Heart left ventricle (tissue), 16 donors: ENCODE results near the gene HCN2. TPM values are rescaled to one million over a fixed set of nuclear protein-coding genes. Genes with fewer than 3 reads are reported as not detected.

Source experiments
- ATAC-seq, 4 donors: fragments of 200-7000 bp; cut with Tn5 transposase; one replicate each; pipeline ENCODE4 v1.9.1; 2020 to 2022; ENCODE audit warnings: moderate library complexity in 4 of 4, mild to moderate bottlenecking in 3 of 4, moderate number of reproducible peaks in 1 of 4
- DNase-seq, 5 donors: peaks; one replicate each; pipeline ENCODE4 v3.0.0-alpha.2; 2020
- H3K27ac ChIP-seq, 12 donors: fragments of 200-600 bp; sonication (generic) in 4 of 12; one replicate each; pipeline versions ENCODE4 v1.5.0 to v1.8.0; 2016 to 2022; ENCODE audit warnings: mild to moderate bottlenecking in 2 of 12
- H3K27me3 ChIP-seq, 9 donors: fragments of 200-600 bp; sonication (generic) in 2 of 9; one replicate each; pipeline versions ENCODE4 v1.5.1 to v1.8.0; 2016 to 2022; ENCODE audit warnings: mild to moderate bottlenecking in 3 of 9
- H3K36me3 ChIP-seq, 9 donors: fragments of 200-600 bp; sonication (generic) in 2 of 9; one replicate each; pipeline versions ENCODE4 v1.5.0 to v1.8.0; 2018 to 2022; ENCODE audit warnings: mild to moderate bottlenecking in 2 of 9
- H3K4me1 ChIP-seq, 12 donors: fragments of 200-600 bp; sonication (generic) in 4 of 12; one replicate each; pipeline versions ENCODE4 v1.5.0 to v1.8.0; 2016 to 2022; ENCODE audit warnings: mild to moderate bottlenecking in 3 of 12
- H3K4me3 ChIP-seq, 12 donors: fragments of 200-600 bp; sonication (generic) in 4 of 12; one replicate each; pipeline versions ENCODE4 v1.5.0 to v1.8.0; 2017 to 2022; ENCODE audit warnings: mild to moderate bottlenecking in 9 of 12, moderate library complexity in 4 of 12
- H3K9me3 ChIP-seq, 12 donors: fragments of 200-600 bp; sonication (generic) in 4 of 12; one replicate each; pipeline versions ENCODE4 v1.5.0 to v1.8.0; 2016 to 2022; ENCODE audit warnings: mild to moderate bottlenecking in 1 of 12
- CTCF ChIP-seq, 12 donors: fragments of 200-600 bp; sonication (generic) in 4 of 12; IDR thresholded peaks; one replicate each; pipeline versions ENCODE4 v1.5.0 to v1.8.0; 2018 to 2022; ENCODE audit warnings: antibody characterized with exemption in 12 of 12, mild to moderate bottlenecking in 5 of 12
- POLR2A ChIP-seq, 2 donors: fragments of 450-650 bp; IDR thresholded peaks; one replicate each; pipeline ENCODE4 v1.6.1; 2017; ENCODE audit warnings: antibody characterized with exemption in 2 of 2, mild to moderate bottlenecking in 2 of 2, moderate library complexity in 2 of 2
- WGBS, 4 donors: extraction: QIAGEN DNeasy Blood & Tissue Kit in 2 of 4; methylation state at CpG; one replicate each; pipeline versions ENCODE4 v1.1.5 to v1.1.7; 2013 to 2018; 5-methylcytosine and 5-hydroxymethylcytosine counted together
- intact Hi-C, 10 donors: fragments of 100-400 bp; cut with DNase I; formaldehyde crosslinking; loops; one replicate each; pipeline versions ENCODE4 v1.11.1 to v1.14.2; 2022
- polyA plus RNA-seq, 2 donors: library from polyadenylated mRNA; stranded (reverse); fragments of 200-250 nt; gene quantifications; one replicate each; pipeline ENCODE4 v1.2.3, GENCODE V29; 2013
- total RNA-seq, 9 donors: library from RNA; depleted of rRNA in 2 of 9; stranded (reverse); fragments of >200 nt in 2 of 9; fragmentation: NEBNext Ultra II Directional in 3 of 9; extraction: Animal tissue kit (Norgen Biotek cat#: 25700) in 3 of 9; gene quantifications; one replicate each; pipeline versions ENCODE4 v1.1.0 to v1.2.4, GENCODE V29; 2016 to 2023
- donor health status: ischemic (EF 13 %, LVEDD 7.1; RV severe dilation, severe dysfunction).
- donor health status: healthy with polysubstance abuse.
- donor health status: DM: no; HTN: yes; CAD: no.
- donor health status: DM: no; HTN: no; CAD: no.
- donor health status: ischemic (EF 25% LVEDD 6.9; RV normal size, moderate dysfunction).
- donor health status: ischemic (EF 25% LVEDD 5.7; RV mildly dilated, moderate dysfunction).
- donor health status: healthy.
- donor health status: DM: yes; HTN: yes; CAD: no.
- donor health status: ischemic (EF 35%, LVEDD 5.7; RV mildly dilated, moderate dysfunction).
- donor health status: nonischemic (EF 11% LVEDD 7.7; RV severe dilation, severe dysfunction).
- donor health status: DM: yes; HTN: yes; CAD: no.
- donor health status: PGD.
- donor health status: ischemic (EF 29% LVEDD 5.4; RV normal size, mild dysfunction).
- donor health status: nonischemic (EF 23%, LVEDD 6.1; RV moderate dilation, normal function).

HCN2 gene
- total and polyA plus RNA-seq, 11 donors: 4.1 to 27.4 (median 15.4) TPM

- DNase-seq: peak in 3 of 5 donors; percentile 47 to 72 (median 50)
- H3K4me3 ChIP-seq: peak overlapping the region; percentile 76 to 100 (median 96)
- H3K4me1 ChIP-seq: peaks cover 22 to 69% (median 63%) of the 10 kb centered on the region in 12 donors
- TF ChIP-seq CTCF (IDR thresholded peaks at IDR 0.05) (no peak), POLR2A (IDR thresholded peaks at IDR 0.05) (no peak)
- whole genome bisulfite sequencing, 4 donors: 0 to 1% (median 1%) methylated on average over 26 to 81 of the region's 81 CpGs
- H3K27me3 ChIP-seq: no peaks in the 10 kb centered on the region
- H3K9me3 ChIP-seq: no peaks in the 10 kb centered on the region
- H3K36me3 ChIP-seq: peaks cover 0 to 9% (median 0%) of the 10 kb centered on the region in 9 donors
- intact Hi-C loops: loop anchor here in 2 of 10 donors (2.0 to 5.0 kb wide), 3 partner anchors 70 to 250 kb away; partner anchors contain the start of genes BSG (in 1 of the 2) and R3HDM4 (in 1 of the 2)
- H3K27ac ChIP-seq: peak overlapping the region; percentile 25 to 94 (median 90)
- peak in 1 of 4 donors; percentile 16 for ATAC-seq
These were observed 72.7 kb downstream of the HCN2 start for GRCh38 chr19:662207-662961.

- peak; percentile 92 to 97 (median 94) for DNase-seq
- Histone ChIP-seq H3K9me3 (no peaks in the 10 kb centered on the region), H3K4me1 (peaks cover 22 to 67% (median 55%) of the 10 kb centered on the region in 12 donors), H3K27ac (peak within 1 kb of the TSS; percentile 43 to 97 (median 92)), H3K27me3 (no peaks in the 10 kb centered on the region), H3K36me3 (peaks cover 0 to 7% (median 0%) of the 10 kb centered on the region in 9 donors), H3K4me3 (peak within 1 kb of the TSS; percentile 76 to 100 (median 96))
- peak; percentile 62 to 84 (median 80) for ATAC-seq
- intact Hi-C loops: loop anchor here in 2 of 10 donors (1.0 to 5.0 kb wide), 4 partner anchors 70 to 249 kb away; partner anchors contain the start of genes BSG (in 1 of the 2), PTBP1 (in 1 of the 2) and R3HDM4 (in 1 of the 2)
- TF ChIP-seq CTCF (IDR thresholded peaks at IDR 0.05): no peak
- peak in 1 of 2 donors; percentile 24 for TF ChIP-seq POLR2A (IDR thresholded peaks at IDR 0.05)
- WGBS, 4 donors: 1% methylated on average over 33 to 97 of the region's 97 CpGs
These were observed 73.4 kb downstream of the HCN2 start, which contains the start of gene RNF126 for GRCh38 chr19:662962-663681. Gene RNF126, minus strand, starts transcription at chr19:663214. Its CDS starts 93 bp downstream, at chr19:663121.

- peak in 2 of 4 donors; percentile 3 to 6 for ATAC-seq
- WGBS, 4 donors: 51 to 63% (median 58%) methylated on average over 16 to 18 of the region's 18 CpGs
- peaks cover 0 to under 1% (median 0%) of the 10 kb centered on the region in 12 donors for H3K9me3 ChIP-seq
- peak in 1 of 5 donors; percentile 71 for DNase-seq
- H3K4me1 ChIP-seq: peaks cover 18 to 62% (median 49%) of the 10 kb centered on the region in 12 donors
- TF ChIP-seq CTCF (IDR thresholded peaks at IDR 0.05) (no peak), POLR2A (IDR thresholded peaks at IDR 0.05) (no peak)
- peak overlapping the region; percentile 22 to 100 (median 67) for H3K4me3 ChIP-seq
- peak overlapping the region; percentile 43 to 97 (median 91) for H3K27ac ChIP-seq
- peaks cover 0 to 1% (median 0%) of the 10 kb centered on the region in 9 donors for H3K36me3 ChIP-seq
- no peaks in the 10 kb centered on the region for H3K27me3 ChIP-seq
- intact Hi-C loops: loop anchor here in 6 of 10 donors (1.0 to 5.0 kb wide), 7 partner anchors 17 to 249 kb away; partner anchors contain the start of genes BSG (in 1 of the 6), PTBP1 (in 1 of the 6) and R3HDM4 (in 1 of the 6)
These were observed 74.0 kb downstream of the HCN2 start for GRCh38 chr19:663682-664117.
